SJCRH30 (cell line): ENCODE measurements around the gene DPH3. TPM values are rescaled to one million over a fixed set of nuclear protein-coding genes. Genes with fewer than 3 reads are reported as not detected.

Source experiments
- DNase-seq, 2 experiments: peaks; one replicate each; pipeline ENCODE4 v3.0.0-alpha.2; 2015 to 2020
- H3K27ac ChIP-seq: fragments of 250-450 bp; sonication (Bioruptor Pico); 2 replicates; pipeline ENCODE4 v1.5.1; 2020; ENCODE audit warnings: mild to moderate bottlenecking, moderate library complexity
- H3K27me3 ChIP-seq: fragments of 250-450 bp; sonication (Bioruptor Pico); 2 replicates; pipeline ENCODE4 v1.5.1; 2020; ENCODE audit warnings: mild to moderate bottlenecking, moderate library complexity
- H3K36me3 ChIP-seq: fragments of 250-450 bp; sonication (Bioruptor Pico); 2 replicates; pipeline ENCODE4 v1.5.1; 2020; ENCODE audit warnings: mild to moderate bottlenecking, moderate library complexity
- H3K4me1 ChIP-seq: fragments of 250-450 bp; sonication (Bioruptor Pico); 2 replicates; pipeline ENCODE4 v1.5.1; 2020; ENCODE audit warnings: mild to moderate bottlenecking, moderate library complexity
- H3K4me3 ChIP-seq: fragments of 250-450 bp; sonication (Bioruptor Pico); 2 replicates; pipeline ENCODE4 v1.5.1; 2020; ENCODE audit warnings: mild to moderate bottlenecking, moderate library complexity
- H3K9me3 ChIP-seq: fragments of 250-450 bp; sonication (Bioruptor Pico); replicated peaks from 2 replicates; pipeline ENCODE4 v1.5.1; 2020; ENCODE audit warnings: mild to moderate bottlenecking, moderate library complexity
- total RNA-seq: library from RNA; depleted of rRNA; stranded (reverse); fragments of >200 nt; shearing (Covaris generic); gene quantifications from 2 replicates; pipeline ENCODE4 v1.2.3, GENCODE V29; 2014

Gene DPH3
- total RNA-seq, 1 experiment from 2014 or later, result 24.1 TPM

DNA sequence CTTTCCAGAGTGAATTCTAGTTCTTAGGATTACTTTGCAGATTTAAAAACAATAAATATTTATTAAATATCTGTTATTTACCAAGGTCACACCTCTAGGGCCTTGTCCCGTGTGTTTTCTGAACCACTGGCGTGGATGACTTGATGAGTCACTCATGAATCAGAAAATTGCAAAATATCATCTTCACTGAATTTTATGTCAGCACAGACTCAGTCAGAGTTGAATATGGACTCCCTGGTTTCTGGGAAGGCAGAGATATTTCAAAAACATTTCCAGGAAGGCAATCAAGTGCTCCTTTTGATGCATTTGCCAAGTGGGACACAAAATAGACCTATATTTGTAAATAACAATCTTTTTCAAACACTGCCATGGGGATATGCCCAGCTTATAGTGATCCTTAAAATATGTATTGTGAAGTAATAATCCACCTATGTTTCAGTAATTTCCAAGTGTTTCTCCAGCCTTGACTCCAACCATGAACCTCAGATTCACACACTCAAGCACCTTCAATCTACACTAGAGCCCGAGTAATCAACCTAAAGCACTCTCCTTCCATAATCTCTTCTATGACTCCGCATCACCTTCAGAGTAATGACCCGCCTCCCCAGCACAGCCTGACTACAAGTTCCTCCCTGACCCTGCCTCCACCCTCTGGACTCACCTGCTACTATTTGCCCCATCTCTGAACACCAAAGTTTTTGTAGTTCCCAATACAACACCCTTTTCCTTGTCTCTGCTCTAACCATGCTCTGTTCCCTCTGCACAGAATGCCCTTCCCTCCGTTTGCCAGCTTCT, 24.3 kb downstream of the DPH3 start:
- Histone ChIP-seq H3K4me1 (no peaks in the 10 kb centered on the region), H3K36me3 (no peaks in the 10 kb centered on the region), H3K4me3 (no peak overlapping the region), H3K9me3 (no peaks in the 10 kb centered on the region), H3K27ac (no peak overlapping the region), H3K27me3 (no peaks in the 10 kb centered on the region)
- no peak for DNase-seq

DNA sequence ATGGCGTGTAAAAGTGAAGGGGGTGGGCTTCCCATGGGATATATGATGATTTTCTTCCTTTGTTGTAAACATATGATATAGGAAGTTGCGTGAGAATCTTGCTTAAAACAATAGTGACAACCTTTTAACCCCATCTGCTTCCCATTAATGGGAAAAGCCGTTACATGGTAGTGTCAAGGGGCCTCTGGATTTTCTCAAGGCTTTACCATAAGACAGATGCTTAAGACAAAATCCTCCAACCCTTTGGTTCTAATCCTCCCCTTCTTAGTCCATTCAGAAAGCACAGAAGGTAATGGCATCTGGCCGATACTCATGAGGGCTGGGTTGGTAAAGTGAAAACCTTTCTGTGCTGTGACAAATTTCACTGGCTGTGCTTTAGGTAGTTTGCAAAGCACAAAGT, 25.0 kb downstream of the DPH3 start:
- no peak for DNase-seq
- no peaks in the 10 kb centered on the region for H3K36me3 ChIP-seq
- no peak overlapping the region for H3K27ac ChIP-seq
- no peaks in the 10 kb centered on the region for H3K27me3 ChIP-seq
- no peaks in the 10 kb centered on the region for H3K9me3 ChIP-seq
- H3K4me1 ChIP-seq, result no peaks in the 10 kb centered on the region
- no peak overlapping the region for H3K4me3 ChIP-seq

DNA sequence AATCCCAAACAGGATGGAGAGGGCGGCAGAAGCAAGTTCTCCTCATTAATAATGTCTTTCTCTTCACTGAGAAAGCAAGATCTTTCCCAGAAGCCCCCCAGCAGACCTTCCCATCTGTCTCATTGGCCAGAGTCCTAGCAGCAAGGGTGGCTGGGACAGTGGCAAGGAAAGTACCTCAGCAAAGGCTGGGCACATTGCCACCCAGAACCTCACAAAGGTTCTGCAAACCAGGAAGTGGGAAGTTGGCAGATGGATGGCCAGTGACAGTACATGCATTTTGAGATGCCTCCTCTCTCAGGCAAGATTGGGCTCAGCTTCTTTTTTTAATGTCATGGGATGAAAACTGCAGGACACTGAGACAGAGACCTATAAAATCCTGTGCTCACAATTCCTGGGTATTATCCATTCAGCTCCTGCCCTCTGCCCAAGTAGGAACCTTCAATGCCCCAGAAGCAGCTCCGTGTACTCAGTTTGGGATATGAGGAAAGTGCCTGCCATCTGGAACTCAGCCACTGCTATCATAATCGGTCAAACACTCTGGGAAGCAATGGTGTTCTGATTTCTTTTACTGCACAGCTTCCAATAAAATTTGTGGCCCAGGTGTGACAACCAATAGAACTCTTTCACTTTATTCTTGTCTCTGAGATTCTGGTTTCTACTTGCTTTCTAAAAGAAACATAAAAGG, 25.5 kb downstream of the DPH3 start:
- no peaks in the 10 kb centered on the region for H3K36me3 ChIP-seq
- no peak overlapping the region for H3K27ac ChIP-seq
- H3K9me3 ChIP-seq, result no peaks in the 10 kb centered on the region
- H3K4me1 ChIP-seq, result no peaks in the 10 kb centered on the region
- DNase-seq, result no peak
- no peak overlapping the region for H3K4me3 ChIP-seq
- H3K27me3 ChIP-seq, result no peaks in the 10 kb centered on the region

DNA sequence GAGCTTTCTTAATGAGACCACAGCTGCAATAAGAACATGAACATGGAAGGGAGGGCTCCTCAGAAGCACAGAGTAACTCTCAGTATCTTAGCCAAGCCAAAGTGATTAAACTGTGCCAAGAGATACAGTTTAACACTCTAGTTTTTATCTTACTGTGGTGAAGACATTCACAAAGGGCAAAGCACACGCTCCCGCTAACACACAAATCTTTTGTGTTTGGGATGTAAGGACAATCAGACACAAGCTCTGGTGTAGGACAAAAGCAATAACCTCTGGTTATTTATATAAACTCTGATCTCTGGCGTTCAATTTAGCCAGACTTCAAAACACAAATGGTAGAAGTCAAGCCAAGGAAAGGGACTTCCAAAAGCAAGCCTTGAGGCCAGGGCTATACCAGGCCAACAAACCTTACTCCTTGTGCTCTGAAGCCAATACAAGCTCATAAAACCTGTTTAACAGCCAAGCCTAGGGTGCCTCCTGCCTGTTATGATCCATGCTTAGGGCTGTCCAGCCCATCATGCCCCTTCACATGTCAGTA, 27.8 kb downstream of the DPH3 start:
- Histone ChIP-seq H3K27me3 (no peaks in the 10 kb centered on the region), H3K9me3 (no peaks in the 10 kb centered on the region), H3K4me3 (no peak overlapping the region), H3K36me3 (no peaks in the 10 kb centered on the region), H3K4me1 (no peaks in the 10 kb centered on the region), H3K27ac (no peak overlapping the region)
- DNase-seq, result no peak

DNA sequence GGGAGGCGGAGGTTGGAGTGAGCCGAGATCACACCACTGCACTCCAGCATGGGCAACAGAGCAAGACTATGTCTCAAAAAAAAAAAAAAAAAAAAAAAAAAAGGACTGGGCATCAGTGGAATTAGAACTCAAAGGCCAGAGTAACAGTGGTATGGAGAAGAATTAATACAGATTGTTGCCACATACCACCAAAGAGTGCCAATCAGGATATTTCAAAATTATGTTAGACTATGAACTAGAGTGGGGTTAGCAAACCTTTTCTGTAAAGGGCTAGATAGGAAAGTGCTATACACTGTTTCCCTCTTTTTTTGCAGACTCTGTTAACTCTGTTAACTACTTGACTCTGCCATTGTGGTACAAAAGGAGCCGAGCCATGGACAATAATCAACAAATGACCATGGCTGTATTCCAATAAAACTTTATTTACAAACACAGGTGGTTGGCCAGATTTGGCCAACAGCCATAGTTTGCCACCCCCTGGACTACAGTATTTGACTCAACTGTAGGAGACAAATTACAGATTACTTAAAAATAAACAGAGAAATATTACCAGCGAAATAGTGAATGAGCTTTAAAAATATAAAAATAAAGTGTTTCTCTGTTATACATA, 28.6 kb downstream of the DPH3 start:
- no peak for DNase-seq
- no peak overlapping the region for H3K4me3 ChIP-seq
- no peaks in the 10 kb centered on the region for H3K36me3 ChIP-seq
- H3K27ac ChIP-seq, result no peak overlapping the region
- no peaks in the 10 kb centered on the region for H3K9me3 ChIP-seq
- H3K27me3 ChIP-seq, result no peaks in the 10 kb centered on the region
- H3K4me1 ChIP-seq, result no peaks in the 10 kb centered on the region

DNA sequence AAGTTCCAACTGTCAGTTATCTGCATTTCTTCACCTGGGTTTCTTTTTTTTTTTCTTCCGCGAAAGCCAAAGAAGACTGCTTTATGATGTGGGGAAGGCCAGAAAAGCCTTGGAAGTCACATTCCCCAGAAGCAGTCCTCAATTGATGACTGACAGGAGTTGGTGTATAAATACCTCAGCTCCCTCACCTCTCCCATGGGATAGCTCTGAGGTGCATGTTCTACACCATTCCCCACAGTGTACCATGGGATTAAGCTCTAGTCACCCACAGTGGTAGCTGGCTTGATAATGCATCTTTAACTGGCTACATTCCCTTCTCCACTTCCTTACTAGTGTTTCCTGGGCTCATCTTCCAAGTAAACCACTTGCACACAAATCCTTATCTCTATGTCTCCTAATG, 30.5 kb downstream of the DPH3 start:
- H3K36me3 ChIP-seq, result no peaks in the 10 kb centered on the region
- no peaks in the 10 kb centered on the region for H3K9me3 ChIP-seq
- H3K27ac ChIP-seq, result no peak overlapping the region
- H3K4me3 ChIP-seq, result no peak overlapping the region
- H3K4me1 ChIP-seq, result no peaks in the 10 kb centered on the region
- no peaks in the 10 kb centered on the region for H3K27me3 ChIP-seq
- DNase-seq, result no peak

DNA sequence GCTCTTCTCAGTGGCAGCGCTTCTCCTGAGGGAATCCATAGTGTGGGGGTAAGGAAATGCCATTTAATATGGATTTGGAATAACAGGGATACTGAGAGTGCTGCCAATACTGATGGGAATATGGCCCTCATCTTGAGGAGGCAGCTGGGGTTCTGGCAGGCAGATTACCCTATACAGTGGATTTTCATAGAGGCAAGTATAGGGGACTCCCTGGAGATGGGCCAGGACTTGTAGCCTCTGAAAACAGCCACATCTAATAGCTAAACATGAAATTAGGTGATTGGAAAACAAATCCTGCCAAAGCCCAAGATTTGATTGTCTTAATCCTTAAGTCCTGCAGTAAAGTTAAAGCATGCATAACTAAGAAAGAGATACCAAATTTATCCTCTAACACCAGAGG, 30.9 kb downstream of the DPH3 start:
- Histone ChIP-seq H3K4me3 (no peak overlapping the region), H3K27me3 (no peaks in the 10 kb centered on the region), H3K9me3 (no peaks in the 10 kb centered on the region), H3K36me3 (no peaks in the 10 kb centered on the region), H3K27ac (no peak overlapping the region), H3K4me1 (no peaks in the 10 kb centered on the region)
- no peak for DNase-seq

DNA sequence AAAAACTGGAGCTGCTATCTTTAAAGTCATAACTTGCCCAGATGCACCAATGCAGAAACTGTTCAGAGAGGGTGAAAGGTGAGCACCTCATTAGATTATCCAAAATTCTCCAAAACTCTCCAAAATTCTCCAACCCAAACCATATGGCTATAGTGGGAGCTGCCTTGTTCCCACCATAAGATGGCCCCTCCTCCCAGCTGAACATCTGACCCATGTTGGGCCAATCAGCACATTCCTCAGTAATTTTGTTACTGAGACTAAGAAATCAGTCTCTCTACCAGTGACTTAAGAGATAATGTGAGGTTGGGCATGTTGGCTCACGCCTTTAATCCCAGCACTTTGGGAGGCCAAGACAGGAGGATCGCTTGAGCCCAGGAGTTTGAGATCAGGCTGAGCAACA, 32.8 kb downstream of the DPH3 start:
- Histone ChIP-seq H3K27me3 (no peaks in the 10 kb centered on the region), H3K9me3 (no peaks in the 10 kb centered on the region), H3K36me3 (no peaks in the 10 kb centered on the region)

DNA sequence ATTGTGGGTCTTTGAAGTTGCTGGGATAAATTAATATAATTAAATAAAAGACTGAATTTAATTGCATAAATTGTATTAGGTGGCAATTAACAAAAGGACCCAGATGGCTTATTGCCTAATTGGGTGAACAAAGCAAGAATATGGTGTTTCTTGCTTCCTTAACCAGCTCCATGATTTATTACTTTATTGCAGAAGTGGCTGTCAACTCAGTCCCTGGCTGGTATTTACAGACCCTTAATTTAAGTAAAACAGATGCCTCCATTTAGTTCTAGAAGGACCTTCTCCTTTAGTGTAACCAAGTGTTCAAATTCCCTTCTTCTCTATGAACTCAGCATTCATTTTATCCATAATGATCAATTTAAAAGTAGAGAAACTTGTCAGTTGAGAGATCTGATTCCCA, 35.1 kb downstream of the DPH3 start:
- Histone ChIP-seq H3K27me3 (no peaks in the 10 kb centered on the region), H3K4me3 (no peak overlapping the region), H3K27ac (no peak overlapping the region), H3K36me3 (no peaks in the 10 kb centered on the region), H3K9me3 (no peaks in the 10 kb centered on the region), H3K4me1 (no peaks in the 10 kb centered on the region)
- no peak for DNase-seq

More for the DNA sequence above, 32.8 kb downstream of the DPH3 start:
- Histone ChIP-seq H3K4me3 (no peak overlapping the region), H3K4me1 (no peaks in the 10 kb centered on the region), H3K27ac (no peak overlapping the region)
- no peak for DNase-seq

DNA sequence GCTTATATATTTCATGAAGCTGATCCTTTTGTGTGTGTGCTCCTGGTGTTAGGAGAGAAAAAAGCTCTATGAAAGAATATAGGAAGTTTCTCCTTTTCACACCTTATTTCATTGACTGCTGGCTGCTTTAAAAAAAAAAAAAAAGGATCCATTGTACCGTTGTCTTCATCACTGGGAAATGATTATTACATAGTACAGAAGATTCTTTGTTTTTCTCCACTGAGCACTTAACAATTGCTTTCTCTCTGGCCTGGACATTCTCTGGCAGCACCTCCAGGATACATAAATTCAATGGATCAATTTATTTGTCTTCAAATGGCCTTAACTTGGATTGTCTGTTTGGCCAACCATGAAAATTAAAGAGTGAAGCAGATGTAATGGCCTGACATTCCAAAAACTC, 37.2 kb downstream of the DPH3 start:
- no peak overlapping the region for H3K27ac ChIP-seq
- H3K4me3 ChIP-seq, result no peak overlapping the region
- no peaks in the 10 kb centered on the region for H3K4me1 ChIP-seq
- H3K27me3 ChIP-seq, result no peaks in the 10 kb centered on the region
- no peaks in the 10 kb centered on the region for H3K9me3 ChIP-seq
- no peak for DNase-seq
- no peaks in the 10 kb centered on the region for H3K36me3 ChIP-seq

DNA sequence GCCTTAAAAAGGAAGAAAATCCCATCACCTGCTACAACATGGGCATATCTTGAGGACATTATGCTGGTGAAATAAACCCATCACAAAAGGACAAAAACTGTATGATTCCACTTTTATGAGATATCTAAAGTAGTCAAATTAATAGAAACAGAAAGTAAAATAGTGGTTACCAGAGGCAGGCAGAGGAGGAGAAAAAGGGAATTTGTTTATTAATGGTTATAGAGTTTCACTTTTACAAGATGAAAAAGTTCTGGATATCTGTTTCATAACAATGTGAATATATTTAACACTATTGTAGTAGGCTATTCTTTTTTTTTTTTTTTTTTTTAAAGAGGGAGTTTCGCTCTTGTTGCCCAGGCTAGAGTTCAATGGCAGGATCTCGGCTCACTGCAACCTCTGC, 40.4 kb downstream of the DPH3 start:
- Histone ChIP-seq H3K4me1 (no peaks in the 10 kb centered on the region), H3K27ac (no peak overlapping the region), H3K36me3 (no peaks in the 10 kb centered on the region), H3K27me3 (no peaks in the 10 kb centered on the region), H3K9me3 (no peaks in the 10 kb centered on the region), H3K4me3 (no peak overlapping the region)
- DNase-seq, result no peak

DNA sequence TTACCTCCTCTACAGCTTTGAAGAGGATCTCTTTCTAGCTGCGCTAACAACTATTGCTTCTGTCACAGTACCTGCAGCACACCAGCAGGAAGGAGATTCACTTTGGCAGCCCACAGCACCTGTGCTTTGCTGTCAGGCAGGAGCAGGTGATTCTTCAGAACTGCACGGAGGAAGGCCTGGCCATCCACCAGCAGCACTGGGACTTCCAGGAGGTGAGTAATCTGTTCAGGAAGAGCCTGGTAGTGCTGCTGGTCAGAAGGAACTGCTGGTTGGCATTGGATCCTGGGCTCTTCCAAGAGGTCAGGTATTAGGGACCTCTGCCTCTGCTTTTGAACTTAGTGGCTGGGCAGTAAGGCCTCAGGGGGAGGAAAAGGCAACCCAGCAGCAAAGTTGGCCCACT, 42.2 kb downstream of the DPH3 start:
- no peak overlapping the region for H3K4me3 ChIP-seq
- H3K4me1 ChIP-seq, result no peaks in the 10 kb centered on the region
- H3K27ac ChIP-seq, result no peak overlapping the region
- no peaks in the 10 kb centered on the region for H3K9me3 ChIP-seq
- H3K36me3 ChIP-seq, result no peaks in the 10 kb centered on the region
- DNase-seq, result no peak
- H3K27me3 ChIP-seq, result no peaks in the 10 kb centered on the region

DNA sequence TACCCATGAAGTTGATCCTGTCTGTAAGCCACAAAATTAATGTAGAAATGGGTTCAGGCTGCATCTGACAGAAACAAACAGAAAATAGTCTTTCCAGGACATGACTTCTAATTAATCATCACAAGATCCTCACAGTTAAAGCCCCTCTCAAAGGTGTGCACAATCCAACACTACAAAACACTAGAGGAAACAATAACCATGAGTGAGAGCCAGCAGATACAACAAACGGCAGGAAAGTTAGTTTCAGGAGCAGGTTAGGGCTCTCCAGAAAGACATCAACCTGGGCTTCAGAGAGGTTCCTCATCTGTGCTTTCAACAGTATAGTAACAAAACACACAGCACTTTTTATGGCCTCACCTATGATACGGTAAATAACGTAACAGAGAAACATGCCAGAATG, 42.8 kb downstream of the DPH3 start:
- Histone ChIP-seq H3K27ac (no peak overlapping the region), H3K36me3 (no peaks in the 10 kb centered on the region), H3K4me1 (no peaks in the 10 kb centered on the region), H3K4me3 (no peak overlapping the region), H3K9me3 (no peaks in the 10 kb centered on the region), H3K27me3 (no peaks in the 10 kb centered on the region)
- no peak for DNase-seq

DNA sequence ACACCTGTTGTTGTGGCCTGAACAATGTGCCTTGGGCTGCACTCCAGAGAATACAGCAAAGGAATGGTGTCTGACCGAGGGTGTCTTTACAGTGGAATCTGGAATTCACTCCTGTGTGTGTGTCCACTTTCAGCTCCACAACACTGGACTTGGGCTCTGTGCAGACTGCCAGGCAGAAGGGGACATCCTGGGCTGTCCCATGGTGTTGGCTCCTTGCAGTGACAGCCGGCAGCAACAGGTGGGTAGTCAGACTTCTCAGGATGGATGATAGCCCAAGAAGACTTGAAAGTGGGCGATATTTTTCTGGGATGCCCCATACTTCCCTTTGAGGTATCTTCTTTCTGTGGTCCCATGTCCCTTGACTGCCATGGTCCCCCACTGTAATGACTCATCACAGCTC, 45.0 kb downstream of the DPH3 start:
- no peaks in the 10 kb centered on the region for H3K36me3 ChIP-seq
- DNase-seq, result no peak
- H3K9me3 ChIP-seq, result no peaks in the 10 kb centered on the region
- no peak overlapping the region for H3K4me3 ChIP-seq
- H3K27ac ChIP-seq, result no peak overlapping the region
- H3K27me3 ChIP-seq, result no peaks in the 10 kb centered on the region
- no peaks in the 10 kb centered on the region for H3K4me1 ChIP-seq

DNA sequence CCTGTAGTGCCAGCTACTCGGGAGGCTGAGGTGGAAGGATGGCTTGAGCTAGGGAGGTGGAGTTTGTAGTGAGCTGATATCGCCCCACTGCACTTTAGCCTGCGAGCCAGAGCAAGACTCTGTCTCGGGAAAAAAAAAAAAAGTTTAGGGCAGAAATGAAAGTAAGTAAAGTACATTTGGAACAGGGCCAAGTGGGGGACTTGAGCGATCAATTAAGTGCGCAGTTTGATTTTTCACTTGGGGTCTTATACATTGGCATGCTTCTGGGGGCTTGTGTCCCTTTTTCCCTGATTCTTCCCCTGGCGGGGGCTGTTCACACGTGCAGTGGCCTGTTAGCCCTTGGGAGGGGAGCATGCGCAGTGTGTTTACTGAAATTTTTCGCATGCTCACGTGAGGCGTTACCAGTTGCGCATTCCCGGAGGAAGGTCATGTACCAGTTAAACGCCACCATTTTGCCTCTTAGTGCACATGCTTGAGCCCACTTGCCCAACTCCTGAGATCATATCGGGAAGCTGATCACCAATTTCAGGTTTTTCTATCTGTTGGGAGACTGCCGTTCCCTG, 48.3 kb downstream of the DPH3 start:
- DNase-seq, result no peak
- Histone ChIP-seq H3K4me3 (no peak overlapping the region), H3K27ac (no peak overlapping the region)

More for the DNA sequence above, 48.3 kb downstream of the DPH3 start:
- no peaks in the 10 kb centered on the region for H3K9me3 ChIP-seq
- H3K27me3 ChIP-seq, result no peaks in the 10 kb centered on the region
- no peaks in the 10 kb centered on the region for H3K4me1 ChIP-seq
- no peaks in the 10 kb centered on the region for H3K36me3 ChIP-seq
